DMS153 (cell line): Measurements from ENCODE around the gene STK35.

ENCODE experiments used
- DNase-seq: peaks from one replicate; lab custom pipeline; 2025; lab: John Stamatoyannopoulos, UW

STK35 gene

DNA sequence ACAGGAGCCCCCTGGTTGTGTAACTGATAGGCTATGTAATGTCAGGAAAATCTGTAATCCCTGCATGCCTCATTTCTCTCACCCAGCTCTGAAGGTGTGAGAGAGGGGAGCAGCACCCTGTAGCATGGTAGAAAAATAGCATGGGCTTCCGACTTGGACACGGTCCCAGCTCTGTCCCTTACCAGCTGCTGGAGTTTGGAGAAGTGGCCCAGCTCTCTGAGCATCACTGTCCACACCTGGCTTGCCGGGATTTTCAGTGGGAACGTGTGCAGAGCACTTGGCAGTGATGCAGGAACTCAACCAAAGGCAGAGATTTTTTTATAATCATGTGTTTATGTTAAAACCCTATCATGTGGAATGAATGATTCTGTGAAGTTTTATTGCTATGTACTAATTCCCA, 34.6 kb downstream of the STK35 start:
- no peak for DNase-seq

DNA sequence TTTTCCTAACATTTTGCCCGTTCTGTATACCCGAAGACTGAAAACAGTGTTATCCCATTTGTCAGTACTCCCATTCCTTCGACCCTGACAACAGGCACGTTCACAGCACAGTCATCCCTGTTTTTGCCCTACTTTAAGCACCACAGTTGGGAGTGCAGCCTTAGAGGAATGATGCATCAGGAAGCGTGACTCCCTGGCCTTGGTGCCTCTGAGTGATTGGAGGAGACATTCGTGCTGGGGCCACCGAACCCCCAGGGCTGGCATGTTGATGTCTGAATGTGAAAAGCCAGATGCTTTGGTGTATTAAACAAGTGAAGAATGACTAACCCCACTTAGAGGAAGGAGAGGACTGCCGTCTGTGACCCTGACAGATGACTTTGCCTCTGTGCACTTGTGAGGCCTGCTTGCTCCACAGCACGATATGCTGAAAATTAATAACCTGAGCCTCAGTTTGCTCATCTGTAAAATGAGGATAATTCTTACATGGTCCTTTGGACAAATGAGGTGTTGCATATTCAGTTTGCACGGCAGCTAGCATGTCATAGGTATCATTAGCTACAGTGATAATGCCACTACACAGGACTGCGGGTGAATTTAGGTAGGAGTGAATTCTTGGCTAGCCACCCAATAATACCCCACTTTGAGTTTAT, 36.0 kb downstream of the STK35 start:
- DNase-seq, result no peak

DNA sequence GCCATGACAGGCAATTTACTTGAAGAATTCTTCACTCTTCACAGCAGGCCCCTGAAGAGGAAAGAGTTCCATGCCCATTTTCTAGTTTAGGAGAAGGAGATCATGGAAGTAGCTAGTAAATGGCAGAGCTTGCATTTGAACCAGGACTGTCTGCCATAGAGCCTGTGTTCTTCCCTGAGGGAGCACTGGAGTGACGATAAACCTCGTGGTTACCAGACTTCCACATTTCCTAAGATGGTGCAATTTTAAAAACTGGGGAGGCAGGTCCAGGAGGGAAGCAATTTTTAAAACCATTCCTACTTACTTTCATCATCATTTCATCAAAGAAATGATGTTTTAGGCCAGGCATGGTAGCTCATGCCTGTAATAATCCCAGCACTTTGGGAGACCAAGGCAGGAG, 36.8 kb downstream of the STK35 start:
- DNase-seq, result no peak

DNA sequence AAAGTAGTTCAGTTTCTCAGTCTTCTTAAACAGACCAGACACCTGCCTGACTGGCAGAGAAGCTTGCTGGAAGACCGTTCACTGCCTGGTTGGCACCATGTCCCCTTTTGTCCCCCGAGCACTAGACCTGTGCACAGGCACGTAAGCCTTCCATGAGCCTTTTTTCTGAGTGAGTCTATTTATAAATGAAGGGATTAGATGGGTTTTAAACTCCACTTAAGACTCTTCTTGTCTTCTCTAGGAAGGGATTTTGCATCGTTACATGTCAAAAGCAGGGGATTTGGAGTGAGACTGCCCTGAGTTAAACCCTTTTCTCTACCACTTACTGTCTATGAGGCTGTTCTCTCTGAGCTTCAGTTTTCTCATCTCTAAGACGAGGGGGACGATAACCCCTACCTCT, 37.6 kb downstream of the STK35 start:
- no peak for DNase-seq

DNA sequence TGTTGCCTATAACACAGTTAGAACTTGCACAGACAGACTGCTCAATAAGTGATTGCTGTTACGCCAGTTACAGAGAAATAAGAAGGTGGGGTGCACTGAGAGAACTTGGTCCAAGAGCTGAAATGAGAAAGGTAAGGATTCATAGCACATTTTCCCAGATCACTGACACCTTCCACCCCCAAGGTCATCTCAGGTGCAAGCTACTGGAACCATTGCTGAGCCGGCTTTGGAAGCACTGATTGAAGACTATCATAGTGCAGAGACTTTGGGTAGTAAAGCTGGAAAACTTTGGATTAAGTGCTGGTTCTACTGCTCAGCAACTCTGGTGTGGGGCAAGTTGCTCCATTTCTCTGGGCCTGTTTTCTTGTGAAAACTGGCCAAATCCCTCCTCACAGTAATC, 38.1 kb downstream of the STK35 start:
- no peak for DNase-seq

DNA sequence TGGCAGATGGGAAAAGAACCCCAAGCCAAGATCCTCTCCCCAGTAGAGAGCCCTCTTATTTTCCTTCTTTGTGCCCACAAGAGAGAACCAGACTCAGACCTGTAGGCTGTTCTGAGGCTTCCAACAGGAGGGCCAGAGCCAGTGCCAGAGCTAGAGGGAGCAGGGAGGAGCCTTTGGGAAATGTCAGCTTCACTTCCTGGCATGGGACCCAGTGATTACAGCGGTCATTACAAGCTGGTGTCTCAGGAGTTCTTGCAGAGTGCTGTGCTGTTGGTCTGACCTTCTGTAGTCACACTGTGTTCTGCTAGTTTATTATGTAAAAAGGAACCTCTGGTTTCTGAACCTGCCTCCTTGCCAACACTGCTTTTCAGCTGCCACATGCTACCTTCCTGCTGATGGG, 38.9 kb downstream of the STK35 start:
- DNase-seq, result no peak

DNA sequence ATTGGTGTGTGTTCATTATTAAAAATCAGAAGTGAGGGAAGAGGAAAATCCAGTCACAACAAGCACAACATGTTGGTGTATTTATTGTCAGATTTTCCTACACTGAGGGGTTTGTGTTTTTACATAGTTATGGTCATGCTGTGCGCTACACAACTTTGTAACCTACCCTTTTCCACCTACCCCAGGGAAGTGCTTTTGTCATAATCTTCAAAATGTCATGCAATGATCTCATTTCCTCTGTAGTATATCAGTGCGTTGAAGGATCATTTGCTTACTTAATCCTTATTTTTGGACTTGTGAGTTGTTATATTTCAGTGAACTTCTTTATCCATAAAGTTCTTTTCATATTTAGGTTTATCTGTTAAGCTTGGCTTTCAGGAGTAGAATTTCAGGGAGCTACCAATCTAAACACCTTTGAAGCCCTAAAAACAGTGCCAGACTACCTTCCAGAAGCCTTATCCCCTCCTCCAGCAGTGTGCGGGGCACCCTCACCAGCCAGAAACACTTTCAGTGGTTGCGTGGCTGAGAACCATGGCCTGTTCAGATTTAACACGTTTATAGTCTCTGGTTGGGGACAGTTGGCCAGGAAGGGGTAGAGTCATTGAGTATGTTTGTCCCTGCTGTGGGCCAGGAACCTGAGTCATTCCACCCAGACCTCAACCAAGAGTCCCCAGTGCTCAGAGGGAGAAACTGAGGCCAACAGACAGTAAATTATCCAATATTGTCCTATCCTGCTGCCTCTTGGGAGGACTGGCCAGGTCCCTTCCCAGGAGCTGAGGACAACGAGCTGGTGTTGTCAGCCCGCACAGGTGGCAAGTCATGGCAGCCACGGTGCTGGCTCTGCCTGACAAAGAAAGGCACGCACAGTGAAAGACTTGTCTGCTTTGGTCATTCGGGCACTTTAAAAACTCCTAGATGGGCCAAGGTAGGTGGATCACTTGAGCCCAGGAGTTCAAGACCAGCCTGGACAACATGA, 40.3 kb downstream of the STK35 start:
- DNase-seq, result no peak

DNA sequence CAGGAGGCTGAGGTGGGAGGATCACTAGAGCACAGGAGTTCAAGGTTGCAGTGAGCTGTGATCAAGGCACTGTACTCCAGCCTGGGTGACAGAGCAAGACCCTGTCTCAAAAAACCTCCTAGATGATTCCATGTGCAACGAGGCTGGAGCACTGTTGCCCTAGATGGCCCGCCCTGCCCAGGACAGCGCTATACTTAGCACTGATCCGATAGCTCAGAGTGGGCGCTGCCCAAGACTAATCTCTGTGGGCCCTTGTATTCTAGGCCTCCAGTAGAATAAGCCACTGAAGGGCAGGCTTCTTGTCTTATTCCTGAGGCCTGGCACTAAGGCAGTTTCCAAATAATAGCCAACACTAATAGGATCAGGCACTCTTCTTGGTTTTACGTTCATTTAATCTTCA, 41.0 kb downstream of the STK35 start:
- DNase-seq, result no peak

DNA sequence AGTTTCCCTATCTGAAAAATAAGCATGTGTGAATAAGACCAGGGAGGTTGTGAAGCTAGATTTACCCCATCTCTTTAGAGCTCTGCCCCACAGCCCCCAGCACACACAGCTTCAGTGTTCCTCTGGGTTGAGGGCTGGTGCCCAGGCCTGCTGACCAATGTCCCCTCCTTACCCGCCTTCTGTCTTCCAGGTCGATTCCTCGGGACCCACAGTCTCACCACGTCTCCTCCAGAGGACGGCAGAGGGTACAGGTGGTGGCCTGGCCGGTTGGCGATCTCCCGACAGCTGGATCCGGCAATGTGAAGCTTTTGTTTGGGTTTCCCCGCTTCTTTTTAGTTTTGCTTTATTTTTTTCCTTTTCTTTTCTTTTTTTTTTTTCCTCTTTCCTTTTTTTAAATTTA, 42.0 kb downstream of the STK35 start:
- DNase-seq, result no peak

DNA sequence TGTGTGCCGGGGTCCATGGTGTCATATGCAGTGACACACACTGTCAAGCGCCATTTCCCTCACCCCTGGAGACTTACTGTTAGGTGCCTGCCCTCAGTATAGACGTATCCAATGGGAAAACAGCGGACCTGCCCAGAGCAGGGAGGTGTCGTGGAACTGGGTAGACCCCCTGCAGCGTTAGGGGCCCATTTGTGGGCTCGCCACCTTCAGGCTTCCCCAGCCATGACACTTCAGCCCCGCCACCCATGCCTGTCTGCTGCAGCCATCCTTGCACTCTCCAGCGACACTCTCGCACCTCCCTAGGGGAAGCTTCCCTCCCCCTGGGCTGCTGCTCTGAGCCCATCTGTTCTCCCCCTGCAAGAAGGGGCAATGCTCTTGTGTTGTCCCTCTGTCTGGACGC, 43.2 kb downstream of the STK35 start:
- DNase-seq, result no peak

DNA sequence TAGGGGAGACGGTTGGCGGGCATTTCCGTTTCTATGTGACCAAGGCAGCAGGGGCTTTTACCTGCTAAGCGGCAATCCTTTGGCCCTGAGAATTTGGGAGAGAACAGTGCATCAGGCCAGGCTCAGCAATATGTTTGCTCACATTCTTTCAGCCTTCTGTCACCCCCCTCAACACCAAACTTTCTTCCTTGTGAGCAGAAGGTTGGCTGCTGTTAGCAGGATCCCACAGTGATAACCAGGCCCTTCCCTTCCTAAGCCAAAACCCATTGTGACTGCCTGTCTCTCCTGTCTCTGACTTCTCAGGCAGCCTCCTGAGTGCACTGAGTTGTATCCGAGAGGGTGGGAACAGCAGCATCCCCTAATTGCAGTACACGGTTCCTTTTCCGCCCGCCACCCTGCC, 43.7 kb downstream of the STK35 start:
- no peak for DNase-seq

DNA sequence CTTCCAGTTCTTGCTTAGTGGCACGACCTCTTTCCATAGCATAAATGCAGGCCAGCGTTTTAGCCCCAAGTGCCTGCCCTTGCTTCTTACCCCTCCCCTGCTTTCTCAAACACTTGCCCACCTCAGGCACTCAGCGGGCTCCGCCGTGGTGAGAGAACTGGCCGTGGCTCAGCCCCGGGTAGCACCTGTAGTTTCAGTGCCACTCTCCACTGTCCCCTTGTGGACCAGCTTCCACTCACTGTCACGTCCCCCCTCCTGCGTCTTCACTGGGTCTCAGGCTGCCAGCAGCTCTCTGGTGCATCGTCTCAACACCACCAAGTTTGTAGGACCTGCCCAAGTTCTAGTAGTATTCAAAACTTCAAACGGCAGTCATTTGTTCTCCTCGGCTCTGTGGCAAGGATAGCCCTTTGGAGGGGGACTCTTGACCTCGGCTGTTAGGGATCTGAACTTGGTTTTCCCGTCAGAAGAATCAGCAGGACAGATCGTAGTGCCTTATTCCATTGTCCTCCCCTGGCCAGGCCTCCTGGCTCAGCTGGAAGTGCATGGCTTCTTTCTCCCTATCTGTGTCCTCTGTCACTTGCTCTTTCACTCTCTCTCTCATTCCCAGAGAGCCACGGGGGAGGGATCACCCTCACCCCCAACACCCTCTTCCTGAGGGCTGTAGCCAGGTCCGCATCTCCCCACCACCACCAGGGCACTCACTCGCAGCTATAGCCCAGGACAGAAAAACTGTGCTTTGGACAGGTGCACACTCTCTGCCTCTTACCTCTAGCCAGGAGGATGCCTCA, 44.6 kb downstream of the STK35 start:
- no peak for DNase-seq

DNA sequence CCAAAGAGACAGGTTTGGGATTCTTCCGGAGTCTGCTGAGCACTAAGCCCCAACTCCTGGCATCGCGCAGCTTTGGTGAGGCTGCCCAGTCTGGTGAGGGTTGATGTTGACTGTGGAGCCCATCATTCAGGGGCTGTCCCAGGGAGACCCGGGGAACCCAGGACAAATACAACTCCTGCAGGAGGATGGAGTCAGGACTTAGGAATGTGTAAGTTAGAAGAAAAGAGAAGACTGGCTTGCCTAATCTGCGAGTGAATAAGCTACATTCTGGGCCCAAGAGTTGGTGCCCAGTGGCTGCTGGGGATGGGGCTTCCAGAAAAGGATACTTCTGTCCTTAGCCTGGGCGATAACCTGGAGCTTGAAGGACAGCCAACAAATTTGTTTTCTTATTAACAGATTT, 47.9 kb downstream of the STK35 start:
- no peak for DNase-seq

DNA sequence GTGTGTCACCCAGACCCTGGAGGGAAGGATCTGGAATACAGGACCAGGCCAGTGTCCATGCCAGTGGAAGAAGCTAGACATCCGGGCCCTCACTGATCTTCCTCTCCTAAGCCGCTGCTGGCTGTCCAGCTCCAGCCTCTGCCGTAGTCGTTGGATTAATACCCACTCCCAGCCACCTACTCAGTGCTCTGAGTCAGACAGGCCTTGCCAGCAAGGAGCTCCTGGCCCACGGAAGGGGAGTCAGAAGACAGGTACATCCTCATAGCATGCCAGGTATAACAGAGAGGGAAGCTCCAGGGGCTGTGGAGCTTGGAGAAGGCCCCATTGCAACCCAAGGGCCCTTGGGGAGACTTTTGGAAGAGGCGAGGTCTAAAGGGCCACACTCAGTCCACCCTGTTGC, 49.0 kb downstream of the STK35 start:
- DNase-seq, result no peak

DNA sequence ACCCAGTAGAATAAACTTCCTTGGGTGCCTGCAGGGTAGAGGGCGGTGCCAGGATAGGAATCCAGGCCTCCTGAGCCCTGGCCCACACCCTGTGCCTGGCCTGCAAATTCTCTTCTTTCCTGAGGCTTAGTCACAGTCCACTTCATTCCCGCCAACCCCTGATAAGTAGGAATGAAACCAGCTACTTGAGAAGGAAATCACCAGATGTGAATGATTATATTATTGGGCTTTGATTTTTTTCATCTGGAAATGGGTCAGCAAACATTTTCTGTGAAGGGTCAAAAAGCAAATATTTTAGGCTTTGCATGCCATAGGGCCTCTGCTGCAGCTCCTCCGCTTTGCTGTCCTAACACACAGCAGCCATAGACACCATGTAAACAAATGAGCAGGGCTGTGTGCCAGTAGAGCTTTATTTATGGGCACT, 50.2 kb downstream of the STK35 start:
- DNase-seq, result no peak

DNA sequence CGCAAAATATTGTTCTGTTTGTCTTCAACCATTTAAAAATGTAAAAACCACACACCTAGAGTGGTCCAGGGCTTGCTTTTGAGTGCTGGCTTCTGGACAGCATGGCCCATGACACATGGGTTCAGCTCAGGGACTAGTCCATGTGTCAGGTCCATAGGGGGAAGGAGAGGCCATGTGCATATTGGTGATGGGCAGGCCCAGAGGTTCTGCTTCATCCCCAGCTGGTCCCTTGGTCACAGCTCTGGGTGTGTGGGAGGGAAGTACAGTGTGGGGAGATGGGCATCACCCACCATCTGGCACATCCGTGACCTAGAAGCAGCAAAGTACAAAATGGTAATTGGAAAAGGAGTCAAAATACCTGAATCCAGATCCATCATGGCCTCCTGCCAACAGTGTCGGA, 50.7 kb downstream of the STK35 start:
- DNase-seq, result no peak

DNA sequence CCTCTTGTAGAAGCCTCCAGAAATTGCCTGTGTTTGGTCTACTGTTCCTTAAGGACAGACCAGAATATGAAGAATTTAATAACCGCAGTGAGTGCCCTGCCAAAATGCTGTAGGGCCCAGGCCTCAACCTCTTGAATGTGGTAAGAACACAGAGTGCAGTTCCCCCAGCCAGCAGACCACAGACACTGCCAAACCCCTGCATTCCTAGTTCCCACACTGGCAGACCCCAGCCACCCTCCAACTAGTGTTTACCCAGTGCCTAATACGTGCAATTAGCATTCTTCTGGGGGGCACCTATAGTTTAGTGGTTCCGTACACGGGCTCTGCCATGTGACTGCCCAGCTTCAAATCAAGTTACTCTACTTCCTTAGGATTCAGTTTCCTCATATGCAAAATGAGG, 51.7 kb downstream of the STK35 start:
- DNase-seq, result no peak

DNA sequence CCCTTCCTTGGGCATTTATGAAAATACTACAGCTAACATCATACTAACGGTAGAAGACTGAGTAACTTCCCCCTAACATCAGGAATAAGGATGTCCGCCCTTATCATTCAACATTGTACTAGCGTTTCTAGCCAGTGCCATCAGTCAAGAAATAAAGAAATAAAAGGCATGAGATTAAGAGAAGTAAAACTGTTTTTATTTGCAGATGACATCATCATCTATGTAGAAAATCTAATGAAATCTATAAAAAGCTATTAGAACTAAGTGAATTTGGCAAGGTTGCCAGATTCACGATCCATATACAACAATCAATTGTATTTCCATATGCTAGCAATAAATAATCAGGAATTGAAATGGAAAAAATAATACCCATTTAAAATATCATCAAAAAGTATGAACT, 54.6 kb downstream of the STK35 start:
- no peak for DNase-seq

DNA sequence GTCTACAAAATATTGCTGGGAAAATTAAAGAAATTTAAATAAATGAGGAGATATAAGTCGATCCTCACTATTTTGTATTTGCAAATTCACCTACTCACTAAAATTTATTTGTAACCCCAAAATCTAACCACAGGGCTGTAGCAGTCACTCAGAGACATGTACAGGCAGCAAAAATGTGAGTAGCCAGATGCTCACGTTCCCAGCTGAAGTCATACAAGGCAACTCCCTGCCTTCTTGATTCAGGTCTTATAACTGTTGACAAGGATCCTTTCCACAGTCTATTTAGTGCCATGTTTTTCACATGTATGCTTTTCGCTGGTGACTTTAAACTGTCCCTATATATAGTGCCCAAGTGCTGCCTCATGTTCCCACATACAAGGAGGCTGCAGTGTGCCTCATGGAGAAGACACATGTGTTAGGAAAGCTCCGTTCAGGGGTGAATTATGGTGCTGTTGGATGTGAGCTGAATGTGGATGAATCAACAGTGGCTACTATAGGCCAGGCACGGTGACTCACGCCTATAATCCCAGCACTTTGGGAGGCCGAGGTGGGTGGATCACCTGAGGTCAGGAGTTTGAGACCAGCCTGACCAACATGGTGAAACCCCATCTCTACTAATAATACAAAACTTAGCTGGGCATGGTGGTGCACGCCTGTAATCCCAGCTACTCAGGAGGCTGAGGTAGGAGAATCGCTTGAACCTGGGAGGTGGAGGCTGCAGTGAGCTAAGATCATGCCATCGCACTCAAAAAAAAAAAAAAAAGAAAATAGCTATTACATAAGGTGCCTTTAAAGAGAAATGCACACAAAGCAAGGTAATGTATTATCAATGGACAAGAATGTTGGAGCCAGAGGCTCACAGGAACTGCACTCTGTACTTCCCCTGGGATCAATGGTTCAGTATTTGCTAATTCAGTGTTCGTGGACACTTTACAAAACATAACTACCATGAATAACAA, 55.3 kb downstream of the STK35 start:
- DNase-seq, result no peak

DNA sequence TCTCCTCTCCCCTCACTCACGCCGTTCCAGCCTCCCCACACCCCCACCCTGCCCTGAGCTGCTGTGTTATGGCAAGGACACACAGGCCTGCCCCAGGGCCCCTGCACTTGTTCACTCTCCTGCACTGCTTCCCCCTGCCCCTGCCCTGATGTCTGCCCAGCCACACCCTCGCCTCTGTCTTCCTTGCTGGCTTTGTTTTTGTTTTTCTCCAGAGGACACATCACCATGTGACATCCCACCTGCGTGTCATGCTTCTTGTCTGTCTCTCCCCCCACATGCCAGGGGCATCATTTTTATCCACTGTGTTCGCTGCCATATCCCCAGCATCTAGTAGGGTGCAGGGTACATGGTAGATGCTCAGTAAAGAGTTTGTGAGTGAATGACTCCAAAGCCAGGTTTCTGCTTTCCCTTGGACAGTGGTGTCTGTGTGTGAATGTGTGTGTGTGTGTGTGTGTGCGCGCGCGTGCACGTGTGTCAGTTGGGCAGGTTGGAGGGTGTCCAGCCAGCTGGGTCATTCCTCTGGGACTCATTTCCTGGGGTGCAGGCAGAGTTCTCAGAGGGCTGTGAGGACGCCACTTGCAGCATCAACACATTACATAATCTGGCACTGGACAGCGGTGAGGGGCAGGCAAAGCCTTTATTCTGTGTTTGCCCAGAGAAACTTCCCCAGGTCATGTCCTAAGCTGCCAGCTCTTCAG, 60.6 kb downstream of the STK35 start:
- DNase-seq, result no peak

DNA sequence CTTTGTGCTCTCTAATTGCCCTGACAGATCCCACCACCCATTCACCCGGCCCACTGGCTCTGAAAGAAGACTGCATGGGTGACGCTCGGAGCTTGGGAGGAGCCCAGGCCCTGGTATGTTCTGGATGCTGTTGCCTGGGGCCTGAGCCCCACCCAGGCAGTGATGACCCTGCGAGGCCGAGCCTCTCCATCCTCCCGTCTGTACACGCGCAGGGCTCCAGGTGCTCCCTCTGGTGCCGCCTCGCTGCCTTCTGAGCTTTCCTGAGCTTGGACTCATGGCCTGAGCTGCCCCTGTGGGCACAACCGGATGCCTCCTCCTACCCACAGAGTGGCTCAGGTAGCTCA, 61.2 kb downstream of the STK35 start:
- DNase-seq, result no peak
